ENCODE results near the gene TANGO2.

Gene TANGO2

GRCh38 chr22:20069331-20070042 is 48.6 kb downstream of the TANGO2 start:
- Histone ChIP-seq H3K27me3 (ENCODE audit: control insufficient read depth in 1 of 2, insufficient read depth in 1 of 2, low read length in 2 of 2) (no peaks in the 10 kb centered on the region), H3K4ac (ENCODE audit: low read depth in 1 of 2, low read length in 2 of 2) (no peak overlapping the region), H2BK5ac (ENCODE audit: low read depth, low read length, poor library complexity, severe bottlenecking) (no peak overlapping the region), H3K4me1 (ENCODE audit: control insufficient read depth, insufficient read depth, low read depth, low read length) (peaks cover 2% of the 10 kb centered on the region), H2AFZ (ENCODE audit: low read depth, low read length) (no peak overlapping the region), H3K36me3 (ENCODE audit: control insufficient read depth in 1 of 2, insufficient read depth in 2 of 2, low read depth in 1 of 2, low read length in 2 of 2) (peaks cover 10 to 19% of the 10 kb centered on the region in 2 experiments), H2AK5ac (ENCODE audit: low read length, severe bottlenecking) (no peak overlapping the region), H3K14ac (ENCODE audit: low read length in 2 of 2) (no peak overlapping the region), H3K27ac (ENCODE audit: low read length, poor library complexity, severe bottlenecking) (no peak overlapping the region), H2BK12ac (ENCODE audit: low read length in 2 of 2) (no peak overlapping the region), H2BK120ac (ENCODE audit: low read depth, low read length) (no peak overlapping the region), H3K9ac (ENCODE audit: low read length) (no peak overlapping the region), H2BK15ac (ENCODE audit: low read depth, poor library complexity, severe bottlenecking) (no peak overlapping the region), H4K8ac (ENCODE audit: low read length) (no peak overlapping the region), H3K4me2 (ENCODE audit: low read length, poor library complexity, severe bottlenecking) (no peak overlapping the region), H3K23ac (ENCODE audit: low read length in 2 of 2) (no peak overlapping the region), H3K18ac (ENCODE audit: low read depth in 1 of 2, low read length in 2 of 2) (no peak overlapping the region), H3K4me3 (ENCODE audit: insufficient read depth in 1 of 2, low read depth in 1 of 2, low read length in 2 of 2) (no peak overlapping the region), H3K9me3 (ENCODE audit: control insufficient read depth, low read length) (no peaks in the 10 kb centered on the region), H3K79me1 (replicated peaks; ENCODE audit: low read length, poor library complexity, severe bottlenecking) (no peaks in the 10 kb centered on the region), H4K91ac (ENCODE audit: low read length) (no peak overlapping the region)
- WGBS, result 92% methylated on average over 7 of the region's 7 CpGs
- no peak for DNase-seq

- H3K4me3 ChIP-seq (ENCODE audit: insufficient read depth in 1 of 2, low read depth in 1 of 2, low read length in 2 of 2), result no peak overlapping the region
- WGBS, result 89% methylated on average over 8 of the region's 8 CpGs
These were observed 50.6 kb downstream of the TANGO2 start for GRCh38 chr22:20071524-20071972.

GRCh38 chr22:20076627-20077172 is 55.8 kb downstream of the TANGO2 start:
- Histone ChIP-seq H3K27ac (ENCODE audit: low read length, poor library complexity, severe bottlenecking) (no peak overlapping the region), H3K79me1 (replicated peaks; ENCODE audit: low read length, poor library complexity, severe bottlenecking) (no peaks in the 10 kb centered on the region), H3K9me3 (ENCODE audit: control insufficient read depth, low read length) (no peaks in the 10 kb centered on the region), H3K4me3 (ENCODE audit: insufficient read depth in 1 of 2, low read depth in 1 of 2, low read length in 2 of 2) (no peak overlapping the region), H3K36me3 (ENCODE audit: control insufficient read depth in 1 of 2, insufficient read depth in 2 of 2, low read depth in 1 of 2, low read length in 2 of 2) (no peaks in the 10 kb centered on the region), H2BK15ac (ENCODE audit: low read depth, poor library complexity, severe bottlenecking) (no peak overlapping the region), H2BK120ac (ENCODE audit: low read depth, low read length) (no peak overlapping the region), H3K4ac (ENCODE audit: low read depth in 1 of 2, low read length in 2 of 2) (no peak overlapping the region), H3K23ac (ENCODE audit: low read length in 2 of 2) (no peak overlapping the region), H2AFZ (ENCODE audit: low read depth, low read length) (no peak overlapping the region), H3K27me3 (ENCODE audit: control insufficient read depth in 1 of 2, insufficient read depth in 1 of 2, low read length in 2 of 2) (no peaks in the 10 kb centered on the region), H3K14ac (ENCODE audit: low read length in 2 of 2) (no peak overlapping the region), H3K9ac (ENCODE audit: low read length) (no peak overlapping the region), H4K8ac (ENCODE audit: low read length) (no peak overlapping the region), H2AK5ac (ENCODE audit: low read length, severe bottlenecking) (no peak overlapping the region), H3K4me2 (ENCODE audit: low read length, poor library complexity, severe bottlenecking) (no peak overlapping the region), H4K91ac (ENCODE audit: low read length) (no peak overlapping the region), H3K18ac (ENCODE audit: low read depth in 1 of 2, low read length in 2 of 2) (no peak overlapping the region), H2BK5ac (ENCODE audit: low read depth, low read length, poor library complexity, severe bottlenecking) (no peak overlapping the region), H2BK12ac (ENCODE audit: low read length in 2 of 2) (no peak overlapping the region), H3K4me1 (ENCODE audit: control insufficient read depth, insufficient read depth, low read depth, low read length) (peaks cover 5% of the 10 kb centered on the region)
- no peak for DNase-seq
- WGBS, result 89% methylated on average over 5 of the region's 6 CpGs

More at GRCh38 chr22:20071524-20071972, 50.6 kb downstream of the TANGO2 start:
- Histone ChIP-seq H3K4ac (ENCODE audit: low read depth in 1 of 2, low read length in 2 of 2) (no peak overlapping the region), H3K14ac (ENCODE audit: low read length in 2 of 2) (no peak overlapping the region), H2BK12ac (ENCODE audit: low read length in 2 of 2) (no peak overlapping the region), H3K9me3 (ENCODE audit: control insufficient read depth, low read length) (no peaks in the 10 kb centered on the region), H2BK15ac (ENCODE audit: low read depth, poor library complexity, severe bottlenecking) (no peak overlapping the region), H4K91ac (ENCODE audit: low read length) (no peak overlapping the region), H3K23ac (ENCODE audit: low read length in 2 of 2) (no peak overlapping the region), H3K4me1 (ENCODE audit: control insufficient read depth, insufficient read depth, low read depth, low read length) (no peaks in the 10 kb centered on the region), H2AFZ (ENCODE audit: low read depth, low read length) (no peak overlapping the region), H3K79me1 (replicated peaks; ENCODE audit: low read length, poor library complexity, severe bottlenecking) (no peaks in the 10 kb centered on the region), H3K36me3 (ENCODE audit: control insufficient read depth in 1 of 2, insufficient read depth in 2 of 2, low read depth in 1 of 2, low read length in 2 of 2) (peaks cover 0 to 2% of the 10 kb centered on the region in 2 experiments), H3K4me2 (ENCODE audit: low read length, poor library complexity, severe bottlenecking) (no peak overlapping the region), H2BK5ac (ENCODE audit: low read depth, low read length, poor library complexity, severe bottlenecking) (no peak overlapping the region), H3K27ac (ENCODE audit: low read length, poor library complexity, severe bottlenecking) (no peak overlapping the region), H4K8ac (ENCODE audit: low read length) (no peak overlapping the region), H2AK5ac (ENCODE audit: low read length, severe bottlenecking) (no peak overlapping the region), H3K18ac (ENCODE audit: low read depth in 1 of 2, low read length in 2 of 2) (no peak overlapping the region), H2BK120ac (ENCODE audit: low read depth, low read length) (no peak overlapping the region), H3K27me3 (ENCODE audit: control insufficient read depth in 1 of 2, insufficient read depth in 1 of 2, low read length in 2 of 2) (no peaks in the 10 kb centered on the region), H3K9ac (ENCODE audit: low read length) (no peak overlapping the region)
- DNase-seq, result no peak

GRCh38 chr22:20079745-20080444 is 59.0 kb downstream of the TANGO2 start, which contains the start of gene DGCR8:
DGCR8 (plus strand) TSS chr22:20080241; CDS start chr22:20085964, 5,723 bp downstream.
- Histone ChIP-seq H3K27ac (ENCODE audit: low read length, poor library complexity, severe bottlenecking) (peak within 1 kb of the TSS; percentile 88), H3K9ac (ENCODE audit: low read length) (peak within 1 kb of the TSS; percentile 95), H2AK5ac (ENCODE audit: low read length, severe bottlenecking) (peak within 1 kb of the TSS; percentile 72), H4K91ac (ENCODE audit: low read length) (peak within 1 kb of the TSS; percentile 23), H3K4me2 (ENCODE audit: low read length, poor library complexity, severe bottlenecking) (peak within 1 kb of the TSS; percentile 66), H2BK15ac (ENCODE audit: low read depth, poor library complexity, severe bottlenecking) (peak within 1 kb of the TSS; percentile 88), H2BK12ac (ENCODE audit: low read length in 2 of 2) (no peak within 1 kb of the TSS), H3K14ac (ENCODE audit: low read length in 2 of 2) (peak within 1 kb of the TSS in 1 of 2 experiments; percentile 95), H3K4me1 (ENCODE audit: control insufficient read depth, insufficient read depth, low read depth, low read length) (peaks cover 24% of the 10 kb centered on the region), H3K4me3 (ENCODE audit: insufficient read depth in 1 of 2, low read depth in 1 of 2, low read length in 2 of 2) (peak within 1 kb of the TSS; percentile 74 to 92), H3K27me3 (ENCODE audit: control insufficient read depth in 1 of 2, insufficient read depth in 1 of 2, low read length in 2 of 2) (no peaks in the 10 kb centered on the region), H4K8ac (ENCODE audit: low read length) (peak within 1 kb of the TSS; percentile 100), H3K79me1 (replicated peaks; ENCODE audit: low read length, poor library complexity, severe bottlenecking) (no peaks in the 10 kb centered on the region), H3K18ac (ENCODE audit: low read depth in 1 of 2, low read length in 2 of 2) (peak within 1 kb of the TSS; percentile 40 to 91), H3K36me3 (ENCODE audit: control insufficient read depth in 1 of 2, insufficient read depth in 2 of 2, low read depth in 1 of 2, low read length in 2 of 2) (peaks cover 4 to 12% of the 10 kb centered on the region in 2 experiments), H2BK5ac (ENCODE audit: low read depth, low read length, poor library complexity, severe bottlenecking) (peak within 1 kb of the TSS; percentile 87), H3K9me3 (ENCODE audit: control insufficient read depth, low read length) (no peaks in the 10 kb centered on the region), H3K4ac (ENCODE audit: low read depth in 1 of 2, low read length in 2 of 2) (peak within 1 kb of the TSS; percentile 39 to 95), H2AFZ (ENCODE audit: low read depth, low read length) (peak within 1 kb of the TSS; percentile 67), H3K23ac (ENCODE audit: low read length in 2 of 2) (peak within 1 kb of the TSS in 1 of 2 experiments; percentile 96), H2BK120ac (ENCODE audit: low read depth, low read length) (peak within 1 kb of the TSS; percentile 71)
- WGBS, result under 1% methylated on average over 89 of the region's 100 CpGs
- peak; percentile 92 for DNase-seq

All from mesenchymal stem cell (in vitro differentiated cells and primary cell).